HL-60 (cell line): ENCODE measurements around the gene GPX4.

Experiments used
- DNase-seq, 2 experiments: peaks; one replicate each; pipeline ENCODE4 v3.0.0-alpha.2; 2010 to 2020; ENCODE audit warnings: low read depth in 1 of 2, low spot score in 1 of 2
- H3K27ac ChIP-seq: fragments of 250-450 bp; sonication (Bioruptor Pico); replicated peaks from 2 replicates; pipeline ENCODE4 v1.5.1; 2020; ENCODE audit warnings: mild to moderate bottlenecking, moderate library complexity
- H3K27me3 ChIP-seq: fragments of 250-450 bp; sonication (Bioruptor Pico); 2 replicates; pipeline ENCODE4 v1.5.1; 2021; ENCODE audit warnings: mild to moderate bottlenecking, moderate library complexity; ENCODE audit not compliant: insufficient read depth, poor library complexity, severe bottlenecking
- H3K4me3 ChIP-seq: replicated peaks from 2 replicates; pipeline ENCODE4 v1.5.1; 2011; ENCODE audit warnings: mild to moderate bottlenecking, control low read depth, low read length; ENCODE audit not compliant: insufficient read depth
- GABPA ChIP-seq: IDR thresholded peaks from 2 replicates; pipeline ENCODE4 v1.6.1; 2012; ENCODE audit warnings: low read depth
- POLR2AphosphoS5 ChIP-seq: IDR thresholded peaks from 2 replicates; pipeline ENCODE4 v1.6.1; 2012; ENCODE audit warnings: low read depth
- REST ChIP-seq: IDR thresholded peaks from 2 replicates; pipeline ENCODE4 v1.6.1; 2012; ENCODE audit warnings: low read depth; ENCODE audit not compliant: insufficient replicate concordance
- SPI1 ChIP-seq: IDR thresholded peaks from 2 replicates; pipeline ENCODE4 v1.6.1; 2012; ENCODE audit warnings: low read depth, mild to moderate bottlenecking, borderline replicate concordance
- TF ChIP-seq, protein P1 (sequence below): IDR thresholded peaks from one replicate; pipeline ENCODE4 v1.5.1; 2011; ENCODE audit warnings: low read length, control low read depth, inconsistent platforms; ENCODE audit not compliant: insufficient read depth

GPX4 gene

GRCh38 chr19:1146858-1147780 lies 43.3 kb downstream of the GPX4 start:
- Histone ChIP-seq H3K4me3 (no peak overlapping the region), H3K27ac (no peak overlapping the region), H3K27me3 (no peaks in the 10 kb centered on the region)
- no peak for DNase-seq
- TF ChIP-seq GABPA, result no peak
- no peak for TF ChIP-seq POLR2AphosphoS5
- TF ChIP-seq SPI1, result no peak
- TF ChIP-seq, protein P1, sequence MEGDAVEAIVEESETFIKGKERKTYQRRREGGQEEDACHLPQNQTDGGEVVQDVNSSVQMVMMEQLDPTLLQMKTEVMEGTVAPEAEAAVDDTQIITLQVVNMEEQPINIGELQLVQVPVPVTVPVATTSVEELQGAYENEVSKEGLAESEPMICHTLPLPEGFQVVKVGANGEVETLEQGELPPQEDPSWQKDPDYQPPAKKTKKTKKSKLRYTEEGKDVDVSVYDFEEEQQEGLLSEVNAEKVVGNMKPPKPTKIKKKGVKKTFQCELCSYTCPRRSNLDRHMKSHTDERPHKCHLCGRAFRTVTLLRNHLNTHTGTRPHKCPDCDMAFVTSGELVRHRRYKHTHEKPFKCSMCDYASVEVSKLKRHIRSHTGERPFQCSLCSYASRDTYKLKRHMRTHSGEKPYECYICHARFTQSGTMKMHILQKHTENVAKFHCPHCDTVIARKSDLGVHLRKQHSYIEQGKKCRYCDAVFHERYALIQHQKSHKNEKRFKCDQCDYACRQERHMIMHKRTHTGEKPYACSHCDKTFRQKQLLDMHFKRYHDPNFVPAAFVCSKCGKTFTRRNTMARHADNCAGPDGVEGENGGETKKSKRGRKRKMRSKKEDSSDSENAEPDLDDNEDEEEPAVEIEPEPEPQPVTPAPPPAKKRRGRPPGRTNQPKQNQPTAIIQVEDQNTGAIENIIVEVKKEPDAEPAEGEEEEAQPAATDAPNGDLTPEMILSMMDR, result no peak
- TF ChIP-seq REST, result no peak

- Histone ChIP-seq H3K4me3 (no peak overlapping the region), H3K27ac (no peak overlapping the region), H3K27me3 (no peaks in the 10 kb centered on the region)
- TF ChIP-seq SPI1 (no peak), GABPA (no peak), POLR2AphosphoS5 (no peak), REST (no peak)
- TF ChIP-seq, protein P1, result no peak
- DNase-seq, result no peak
These were observed 44.2 kb downstream of the GPX4 start for GRCh38 chr19:1147934-1148549.

- H3K4me3 ChIP-seq, result no peak overlapping the region
- no peaks in the 10 kb centered on the region for H3K27me3 ChIP-seq
- DNase-seq, result no peak
- no peak overlapping the region for H3K27ac ChIP-seq
- TF ChIP-seq SPI1, result no peak
- TF ChIP-seq REST, result no peak
- no peak for TF ChIP-seq GABPA
- TF ChIP-seq POLR2AphosphoS5, result no peak
- TF ChIP-seq, protein P1, result no peak
These were observed 45.7 kb downstream of the GPX4 start for GRCh38 chr19:1149259-1150045.
